GM12872 (cell line): Measurements from ENCODE around the gene DNAAF8.

ENCODE experiments used
- TF ChIP-seq, protein P1 (sequence below): IDR thresholded peaks from 3 replicates; pipeline ENCODE4 v1.5.1; 2011; ENCODE audit warnings: low read depth, mild to moderate bottlenecking, low read length, moderate library complexity; ENCODE audit not compliant: insufficient read depth

The DNAAF8 gene

DNA sequence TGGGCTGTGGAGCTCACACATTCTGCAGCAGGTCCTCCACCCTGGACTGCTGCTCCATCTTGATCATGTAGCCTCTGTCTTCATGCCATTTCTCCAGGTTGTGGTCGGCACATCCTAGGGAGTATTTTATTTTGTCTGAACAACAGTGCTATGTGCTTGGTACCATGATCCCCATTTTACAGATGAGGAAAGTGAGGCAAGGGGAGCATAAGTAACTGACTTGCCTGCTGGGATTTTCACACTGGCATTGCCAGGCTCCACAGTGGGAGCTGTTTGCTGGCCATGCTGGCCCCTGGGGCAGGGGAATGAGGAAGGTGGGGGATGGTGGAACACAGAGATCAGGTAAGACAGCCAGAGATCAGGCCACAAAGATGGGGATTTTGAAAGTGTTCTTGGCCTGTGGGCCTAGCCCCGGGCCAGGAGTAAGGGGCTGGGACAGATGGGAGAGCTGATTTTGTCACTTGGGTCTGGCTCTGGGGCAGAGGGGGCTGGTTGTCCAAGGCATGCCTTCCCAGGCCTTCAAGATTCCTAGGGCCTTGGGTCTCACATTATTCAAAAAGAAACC is 41.9 kb downstream of the DNAAF8 start:
- TF ChIP-seq, protein P1, sequence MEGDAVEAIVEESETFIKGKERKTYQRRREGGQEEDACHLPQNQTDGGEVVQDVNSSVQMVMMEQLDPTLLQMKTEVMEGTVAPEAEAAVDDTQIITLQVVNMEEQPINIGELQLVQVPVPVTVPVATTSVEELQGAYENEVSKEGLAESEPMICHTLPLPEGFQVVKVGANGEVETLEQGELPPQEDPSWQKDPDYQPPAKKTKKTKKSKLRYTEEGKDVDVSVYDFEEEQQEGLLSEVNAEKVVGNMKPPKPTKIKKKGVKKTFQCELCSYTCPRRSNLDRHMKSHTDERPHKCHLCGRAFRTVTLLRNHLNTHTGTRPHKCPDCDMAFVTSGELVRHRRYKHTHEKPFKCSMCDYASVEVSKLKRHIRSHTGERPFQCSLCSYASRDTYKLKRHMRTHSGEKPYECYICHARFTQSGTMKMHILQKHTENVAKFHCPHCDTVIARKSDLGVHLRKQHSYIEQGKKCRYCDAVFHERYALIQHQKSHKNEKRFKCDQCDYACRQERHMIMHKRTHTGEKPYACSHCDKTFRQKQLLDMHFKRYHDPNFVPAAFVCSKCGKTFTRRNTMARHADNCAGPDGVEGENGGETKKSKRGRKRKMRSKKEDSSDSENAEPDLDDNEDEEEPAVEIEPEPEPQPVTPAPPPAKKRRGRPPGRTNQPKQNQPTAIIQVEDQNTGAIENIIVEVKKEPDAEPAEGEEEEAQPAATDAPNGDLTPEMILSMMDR: no peak

GRCh38 chr16:4777339-4778049 is 43.2 kb downstream of the DNAAF8 start:
- TF ChIP-seq, protein P1: no peak

- TF ChIP-seq, protein P1: no peak
Observed at GRCh38 chr16:4778050-4778392, 43.7 kb downstream of the DNAAF8 start.

DNA sequence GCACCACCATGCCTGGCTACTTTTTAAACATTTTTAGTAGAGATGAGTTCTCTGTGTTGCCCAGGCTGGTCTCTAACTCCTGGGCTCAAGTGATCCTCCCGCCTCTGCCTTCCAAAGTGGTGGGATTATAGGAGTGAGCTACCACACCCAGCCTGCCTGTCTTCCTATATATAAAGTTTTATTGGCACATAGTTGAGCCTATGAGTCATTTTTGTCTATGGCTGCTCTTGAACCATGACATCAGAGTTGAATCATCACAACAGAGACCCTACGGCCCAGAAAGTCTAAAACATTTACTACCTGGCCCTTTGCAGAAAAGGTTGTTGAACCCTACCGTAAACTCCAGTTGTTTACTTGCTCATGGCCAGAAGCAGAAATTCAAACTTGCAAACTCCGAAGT is 45.9 kb downstream of the DNAAF8 start:
- TF ChIP-seq, protein P1: no peak

DNA sequence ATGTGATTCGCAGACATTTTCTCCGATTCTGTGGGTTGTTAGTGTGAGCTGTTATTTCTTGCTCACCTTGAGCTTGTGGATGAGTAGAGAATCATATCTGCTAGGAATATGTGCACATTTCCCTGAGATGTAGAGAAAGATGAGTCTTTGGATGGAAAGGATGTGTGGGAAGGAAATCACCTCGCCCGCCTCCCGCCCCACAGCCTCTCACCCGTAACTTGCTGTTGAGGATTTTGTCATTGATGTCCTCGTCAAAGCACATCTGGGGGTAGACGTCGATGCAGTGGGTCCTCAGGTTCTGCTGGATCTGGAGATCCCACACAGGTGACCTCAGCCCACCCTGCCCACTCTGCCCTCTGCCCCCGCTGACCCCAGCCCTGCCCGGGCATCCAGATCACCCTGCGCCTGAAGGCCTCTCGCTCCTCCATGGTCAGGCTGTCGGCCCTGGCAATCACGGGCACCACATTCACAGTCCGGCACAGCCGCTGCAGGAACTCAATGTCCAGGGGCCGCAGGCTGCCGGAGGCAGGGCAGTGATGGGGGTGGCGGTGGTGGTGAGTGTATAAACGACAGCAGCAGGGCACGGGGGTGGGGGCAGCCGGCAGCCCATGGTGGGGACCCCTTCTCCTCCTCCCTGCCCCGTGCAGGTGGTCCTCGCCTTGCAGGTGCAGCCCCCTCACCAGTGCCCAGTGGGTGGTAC is 49.1 kb downstream of the DNAAF8 start:
- TF ChIP-seq, protein P1: no peak

- TF ChIP-seq, protein P1: no peak
Observed at GRCh38 chr16:4783951-4784336, 49.6 kb downstream of the DNAAF8 start.

GRCh38 chr16:4785758-4786433 is 51.6 kb downstream of the DNAAF8 start:
- TF ChIP-seq, protein P1: no peak
